Uterus (tissue), 4 donors: ENCODE measurements around the gene DIPK2B. TPM values are rescaled to one million over a fixed set of nuclear protein-coding genes. Genes with fewer than 3 reads are reported as not detected.

ENCODE experiments used
- DNase-seq, 2 donors: peaks; one replicate each; pipeline ENCODE4 v3.0.0-alpha.2; 2019 to 2020
- H3K27ac ChIP-seq, 2 donors: fragments of 200-600 bp; sonication (generic); 1 replicate in 1 of 2; 2 replicates in 1 of 2; pipeline ENCODE4 v1.5.1; 2016 to 2018
- H3K27me3 ChIP-seq, 2 donors: fragments of 200-600 bp; sonication (generic); one replicate each; pipeline ENCODE4 v1.5.1; 2018 to 2019; ENCODE audit warnings: control low read depth in 1 of 2
- H3K36me3 ChIP-seq, 2 donors: fragments of 200-600 bp; sonication (generic); one replicate each; pipeline ENCODE4 v1.5.1; 2019; ENCODE audit warnings: control low read depth in 1 of 2
- H3K4me1 ChIP-seq, 2 donors: fragments of 200-600 bp; sonication (generic); one replicate each; pipeline ENCODE4 v1.5.1; 2018 to 2019; ENCODE audit warnings: control low read depth in 1 of 2
- H3K4me3 ChIP-seq, 2 donors: fragments of 200-600 bp; sonication (generic); 1 replicate in 1 of 2; 2 replicates in 1 of 2; pipeline ENCODE4 v1.5.1; 2018 to 2019; ENCODE audit warnings: mild to moderate bottlenecking in 1 of 2
- H3K9me3 ChIP-seq, 2 donors: fragments of 200-600 bp; sonication (generic); one replicate each; pipeline ENCODE4 v1.5.1; 2019; ENCODE audit warnings: control low read depth in 1 of 2
- POLR2A ChIP-seq, 2 donors: fragments of 450-650 bp; IDR thresholded peaks; one replicate each; pipeline ENCODE4 v1.6.1; 2016; ENCODE audit warnings: antibody characterized with exemption in 2 of 2, mild to moderate bottlenecking in 1 of 2, moderate library complexity in 1 of 2
- intact Hi-C: fragments of 100-400 bp; cut with DNase I; formaldehyde crosslinking; loops from one replicate; pipeline ENCODE4 v1.15.1; 2023; ENCODE audit warnings: low total_unique reads
- total RNA-seq, 4 donors: library from RNA; depleted of rRNA in 3 of 4; stranded (reverse); fragments of >200 nt in 3 of 4; gene quantifications; one replicate each; pipeline versions ENCODE4 v1.1.0 to v1.2.4, GENCODE V29; 2014 to 2023
- TF ChIP-seq, protein P1 (sequence below), 4 experiments: fragments of 200-600 bp in 2 of 4; fragments of 450-650 bp in 2 of 4; sonication (generic) in 2 of 4; IDR thresholded peaks; one replicate each; pipeline ENCODE4 v1.5.1; 2016 to 2019; ENCODE audit warnings: antibody characterized with exemption in 4 of 4, mild to moderate bottlenecking in 2 of 4, moderate library complexity in 1 of 4
- donor health status: DM: yes; HTN: yes; CAD: no.

DIPK2B gene, protein sequence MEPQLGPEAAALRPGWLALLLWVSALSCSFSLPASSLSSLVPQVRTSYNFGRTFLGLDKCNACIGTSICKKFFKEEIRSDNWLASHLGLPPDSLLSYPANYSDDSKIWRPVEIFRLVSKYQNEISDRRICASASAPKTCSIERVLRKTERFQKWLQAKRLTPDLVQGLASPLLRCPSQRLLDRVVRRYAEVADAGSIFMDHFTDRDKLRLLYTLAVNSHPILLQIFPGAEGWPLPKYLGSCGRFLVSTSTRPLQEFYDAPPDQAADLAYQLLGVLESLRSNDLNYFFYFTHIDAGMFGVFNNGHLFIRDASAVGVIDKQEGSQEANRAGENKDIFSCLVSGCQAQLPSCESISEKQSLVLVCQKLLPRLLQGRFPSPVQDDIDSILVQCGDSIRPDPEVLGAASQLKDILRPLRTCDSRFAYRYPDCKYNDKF
- total RNA-seq, result 10 to 100 TPM; 21.2 to 95.6 (median 30.8) TPM

DNA sequence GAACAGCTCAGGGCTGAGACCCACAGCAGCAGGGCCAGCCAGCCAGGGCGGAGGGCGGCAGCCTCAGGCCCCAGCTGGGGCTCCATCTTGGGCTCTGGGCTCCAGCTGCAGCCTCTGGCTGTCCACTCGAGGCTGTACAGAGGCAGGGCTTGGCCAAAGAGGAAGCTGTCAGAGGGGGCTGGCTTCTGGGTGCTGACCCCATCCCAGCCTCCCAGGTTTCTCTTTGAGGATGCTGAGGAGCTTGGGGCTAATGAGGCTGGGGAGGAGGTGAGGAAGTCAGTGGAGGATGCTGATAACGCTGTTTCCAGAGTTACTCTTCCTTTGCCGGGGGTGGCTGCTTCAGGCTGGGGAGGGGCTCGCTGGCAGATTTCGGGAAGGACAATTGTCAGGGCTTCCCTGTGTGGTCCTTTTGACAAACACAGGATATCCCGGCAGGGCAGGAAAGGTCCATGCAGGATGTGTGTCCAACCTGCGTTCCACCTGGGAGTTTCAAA lies at the start of gene DIPK2B:
Gene DIPK2B, minus strand, starts transcription at position 136 of the 494 bp plus-strand sequence. Its CDS starts 50 bp downstream, at position 86.
- peak in 1 of 2 donors; percentile 59 for DNase-seq
- H3K4me3 ChIP-seq, result peak within 1 kb of the TSS in 1 of 2 donors; percentile 7
- no peaks in the 10 kb centered on the region for H3K36me3 ChIP-seq
- TF ChIP-seq, protein P1, sequence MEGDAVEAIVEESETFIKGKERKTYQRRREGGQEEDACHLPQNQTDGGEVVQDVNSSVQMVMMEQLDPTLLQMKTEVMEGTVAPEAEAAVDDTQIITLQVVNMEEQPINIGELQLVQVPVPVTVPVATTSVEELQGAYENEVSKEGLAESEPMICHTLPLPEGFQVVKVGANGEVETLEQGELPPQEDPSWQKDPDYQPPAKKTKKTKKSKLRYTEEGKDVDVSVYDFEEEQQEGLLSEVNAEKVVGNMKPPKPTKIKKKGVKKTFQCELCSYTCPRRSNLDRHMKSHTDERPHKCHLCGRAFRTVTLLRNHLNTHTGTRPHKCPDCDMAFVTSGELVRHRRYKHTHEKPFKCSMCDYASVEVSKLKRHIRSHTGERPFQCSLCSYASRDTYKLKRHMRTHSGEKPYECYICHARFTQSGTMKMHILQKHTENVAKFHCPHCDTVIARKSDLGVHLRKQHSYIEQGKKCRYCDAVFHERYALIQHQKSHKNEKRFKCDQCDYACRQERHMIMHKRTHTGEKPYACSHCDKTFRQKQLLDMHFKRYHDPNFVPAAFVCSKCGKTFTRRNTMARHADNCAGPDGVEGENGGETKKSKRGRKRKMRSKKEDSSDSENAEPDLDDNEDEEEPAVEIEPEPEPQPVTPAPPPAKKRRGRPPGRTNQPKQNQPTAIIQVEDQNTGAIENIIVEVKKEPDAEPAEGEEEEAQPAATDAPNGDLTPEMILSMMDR (IDR thresholded peaks at IDR 0.05), result no peak
- peak in 1 of 2 donors; percentile 25 for TF ChIP-seq POLR2A (IDR thresholded peaks at IDR 0.05)
- H3K27me3 ChIP-seq, result peaks cover 0 to 8% of the 10 kb centered on the region in 2 donors
- H3K4me1 ChIP-seq, result no peaks in the 10 kb centered on the region
- peak within 1 kb of the TSS; percentile 34 to 39 for H3K27ac ChIP-seq
- no peaks in the 10 kb centered on the region for H3K9me3 ChIP-seq
- intact Hi-C loops, result no loop called here

DNA sequence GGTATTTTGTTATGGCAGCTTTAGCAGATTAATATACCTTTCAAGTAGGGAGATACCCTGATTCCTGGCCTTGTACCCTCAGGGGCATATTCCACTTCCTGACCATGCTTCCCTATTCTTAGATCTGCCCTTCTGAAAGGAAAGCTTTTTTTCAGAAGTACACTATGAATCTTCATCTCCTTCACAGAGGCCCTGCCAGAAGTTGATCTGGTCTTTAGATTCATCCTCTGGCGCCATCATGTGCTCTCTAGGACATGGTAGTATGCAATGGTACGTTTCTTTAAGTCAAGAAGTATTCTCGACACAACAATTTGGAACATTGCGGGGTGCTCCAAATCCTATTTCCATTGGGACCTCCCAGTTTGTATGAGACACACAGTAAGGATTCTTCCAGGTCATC lies 39.6 kb upstream of the DIPK2B start:
- Histone ChIP-seq H3K36me3 (no peaks in the 10 kb centered on the region), H3K4me3 (no peak overlapping the region), H3K4me1 (no peaks in the 10 kb centered on the region), H3K9me3 (no peaks in the 10 kb centered on the region), H3K27me3 (no peaks in the 10 kb centered on the region), H3K27ac (no peak overlapping the region)
- intact Hi-C loops, result no loop called here
- DNase-seq, result no peak
- TF ChIP-seq POLR2A (IDR thresholded peaks at IDR 0.05), result no peak
- TF ChIP-seq, protein P1 (IDR thresholded peaks at IDR 0.05), result no peak

DNA sequence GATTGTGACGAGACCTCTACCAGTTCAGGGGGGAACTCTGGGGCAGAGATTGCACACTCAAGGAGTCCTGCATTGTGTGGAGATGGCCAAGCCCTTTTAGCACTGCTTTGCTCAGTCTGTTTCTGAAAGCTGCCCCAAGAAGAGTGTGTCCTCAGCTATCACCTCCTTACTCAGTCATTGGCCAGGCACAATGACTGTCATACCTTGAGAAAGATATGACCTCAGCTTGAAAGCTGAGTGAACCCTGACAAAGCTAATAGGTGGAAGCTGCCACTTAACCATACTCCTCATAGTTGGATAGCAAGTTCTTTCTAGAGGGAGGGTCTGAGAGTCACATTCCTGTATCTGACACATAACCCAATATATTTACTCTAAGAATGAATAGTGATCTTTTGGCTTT lies 37.8 kb upstream of the DIPK2B start:
- intact Hi-C loops, result no loop called here

DNA sequence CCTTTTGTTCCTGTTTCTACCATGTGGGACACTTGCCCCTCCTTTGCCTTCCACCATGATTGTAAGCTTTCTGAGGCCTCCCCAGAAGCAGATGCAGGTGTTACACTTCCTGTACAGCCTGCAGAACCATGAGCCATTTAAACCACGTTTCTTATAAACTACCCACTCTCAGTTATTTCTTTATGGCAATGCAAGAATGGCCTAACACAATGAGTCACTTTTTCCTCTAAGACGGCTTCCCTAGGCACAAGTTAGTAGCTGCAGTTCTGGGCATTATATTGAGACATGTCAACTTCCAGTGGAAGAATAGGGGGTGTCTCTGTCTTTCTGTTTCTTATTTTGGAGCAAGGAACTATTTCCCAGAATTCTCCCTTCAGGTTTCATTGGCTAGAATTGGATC lies 32.9 kb upstream of the DIPK2B start:
- Histone ChIP-seq H3K4me3 (no peak overlapping the region), H3K9me3 (no peaks in the 10 kb centered on the region), H3K27ac (no peak overlapping the region), H3K27me3 (no peaks in the 10 kb centered on the region), H3K36me3 (no peaks in the 10 kb centered on the region), H3K4me1 (no peaks in the 10 kb centered on the region)
- intact Hi-C loops, result no loop called here
- TF ChIP-seq POLR2A (IDR thresholded peaks at IDR 0.05), result no peak
- TF ChIP-seq, protein P1 (IDR thresholded peaks at IDR 0.05), result no peak
- DNase-seq, result no peak

More for the DNA sequence above, 37.8 kb upstream of the DIPK2B start:
- DNase-seq, result no peak
- Histone ChIP-seq H3K4me1 (no peaks in the 10 kb centered on the region), H3K36me3 (no peaks in the 10 kb centered on the region), H3K9me3 (no peaks in the 10 kb centered on the region), H3K4me3 (no peak overlapping the region), H3K27me3 (no peaks in the 10 kb centered on the region), H3K27ac (no peak overlapping the region)
- no peak for TF ChIP-seq POLR2A (IDR thresholded peaks at IDR 0.05)
- TF ChIP-seq, protein P1 (IDR thresholded peaks at IDR 0.05), result no peak

DNA sequence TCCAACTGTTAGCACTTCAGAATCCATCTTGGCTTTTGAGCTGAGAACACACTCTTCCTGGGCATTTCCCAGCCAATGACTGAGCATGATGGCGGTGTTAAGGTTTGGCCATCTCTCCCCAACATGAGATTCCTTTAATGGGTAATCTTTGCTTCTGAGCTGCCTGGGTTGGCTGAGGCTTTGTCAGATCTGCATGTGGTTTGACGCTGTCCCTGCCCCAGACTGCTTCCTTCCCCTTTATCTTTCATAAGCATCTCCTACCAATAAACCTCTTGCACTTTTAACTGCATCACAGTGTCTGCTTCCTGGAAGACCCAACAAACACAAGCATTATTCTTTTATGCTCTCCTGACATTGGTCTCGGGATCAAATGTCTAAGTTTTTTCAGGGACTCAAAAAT lies 31.5 kb upstream of the DIPK2B start:
- Histone ChIP-seq H3K9me3 (no peaks in the 10 kb centered on the region), H3K4me3 (no peak overlapping the region), H3K27ac (no peak overlapping the region), H3K36me3 (no peaks in the 10 kb centered on the region), H3K4me1 (no peaks in the 10 kb centered on the region), H3K27me3 (no peaks in the 10 kb centered on the region)
- intact Hi-C loops, result no loop called here
- TF ChIP-seq, protein P1 (IDR thresholded peaks at IDR 0.05), result no peak
- no peak for TF ChIP-seq POLR2A (IDR thresholded peaks at IDR 0.05)
- DNase-seq, result no peak
